GM12878 (cell line): ENCODE measurements around the gene ANGPTL2. TPM values are rescaled to one million over a fixed set of nuclear protein-coding genes. Genes with fewer than 3 reads are reported as not detected.

Experiments used
- ATAC-seq: fragments of 200-7000 bp; cut with Tn5 transposase; 3 replicates; pipeline ENCODE4 v1.9.1; 2020; ENCODE audit warnings: mild to moderate bottlenecking, moderate library complexity
- BruUV-seq: library from RNA; stranded (reverse); fragments of 400-500 nt; replicated peaks from 2 replicates; lab custom pipeline; 2021; lab: Mats Ljungman, UMichigan
- CTCF ChIA-PET: fragments of 300-600 bp; sonication (Branson Sonifier 250); formaldehyde crosslinking; extraction: SDS; loops from one replicate; lab custom pipeline; 2021; ENCODE audit warnings: inconsistent platforms; lab: Yijun Ruan, JAX
- POLR2A ChIA-PET: fragments of 350-600 bp; formaldehyde crosslinking; extraction: SDS; loops from one replicate; lab custom pipeline; 2021; ENCODE audit warnings: inconsistent platforms; lab: Charles Lee
- RAD21 ChIA-PET: fragments of 300-600 bp; sonication (Branson Sonifier 250); formaldehyde crosslinking; loops from one replicate; lab custom pipeline; 2023; ENCODE audit warnings: antibody characterized with exemption; ENCODE audit not compliant: unreplicated experiment; lab: Charles Lee
- SMC1A ChIA-PET: fragments of 300-600 bp; sonication (Branson Sonifier 250); formaldehyde crosslinking; loops from one replicate; lab custom pipeline; 2023; ENCODE audit not compliant: unreplicated experiment, uncharacterized antibody; lab: Charles Lee
- DNase-seq: peaks from one replicate; pipeline ENCODE4 v3.0.0-alpha.2; 2011; ENCODE audit warnings: low read depth, low spot score
- FAIRE-seq: peaks from 3 replicates; lab custom pipeline; 2011; peaks lifted over from hg19 to GRCh38; lab: Jason Lieb, UNC
- H2AFZ ChIP-seq: 2 replicates; pipeline ENCODE4 v1.6.0; 2011; ENCODE audit warnings: low read depth, low read length, control low read depth; ENCODE audit not compliant: control insufficient read depth
- H3K27ac ChIP-seq: 2 replicates; pipeline ENCODE4 v1.5.1; 2011; ENCODE audit warnings: control low read depth; ENCODE audit not compliant: control insufficient read depth, insufficient read depth
- H3K27me3 ChIP-seq, 2 experiments: replicated peaks in 1 of 2; 2 replicates each; pipeline versions ENCODE4 v1.6.0 to v1.6.1; 2011; ENCODE audit warnings: low read length in 1 of 2; ENCODE audit not compliant: control insufficient read depth in 2 of 2, insufficient read depth in 2 of 2
- H3K36me3 ChIP-seq, 2 experiments: 2 replicates each; pipeline ENCODE4 v1.5.1; 2011; ENCODE audit warnings: low read length in 1 of 2; ENCODE audit not compliant: control insufficient read depth in 2 of 2, insufficient read depth in 2 of 2
- H3K4me1 ChIP-seq: 2 replicates; pipeline ENCODE4 v1.6.1; 2011; ENCODE audit warnings: mild to moderate bottlenecking, low read length, moderate library complexity, mixed read lengths; ENCODE audit not compliant: control insufficient read depth, insufficient read depth
- H3K4me2 ChIP-seq: 2 replicates; pipeline ENCODE4 v1.6.0; 2011; ENCODE audit warnings: control low read depth; ENCODE audit not compliant: control insufficient read depth, insufficient read depth
- H3K4me3 ChIP-seq: fragments of 200-600 bp; sonication (generic); 2 replicates; pipeline ENCODE4 v1.5.1; 2016
- H3K79me2 ChIP-seq: 2 replicates; pipeline ENCODE4 v1.6.0; 2011; ENCODE audit warnings: low read length; ENCODE audit not compliant: control insufficient read depth, insufficient read depth
- H3K9ac ChIP-seq: 2 replicates; pipeline ENCODE4 v1.8.0; 2011; ENCODE audit warnings: low read length, control low read depth, mixed read lengths; ENCODE audit not compliant: control insufficient read depth, insufficient read depth
- H3K9me3 ChIP-seq: replicated peaks from 3 replicates; pipeline ENCODE4 v1.5.1; 2011; ENCODE audit warnings: mild to moderate bottlenecking, low read length; ENCODE audit not compliant: control insufficient read depth, insufficient read depth
- H4K20me1 ChIP-seq: 2 replicates; pipeline ENCODE4 v1.6.0; 2011; ENCODE audit not compliant: control insufficient read depth, insufficient read depth
- BCL11A ChIP-seq: IDR thresholded peaks from 2 replicates; pipeline ENCODE4 v1.6.1; 2011; ENCODE audit warnings: low read depth, low read length
- CHD4 ChIP-seq: fragments of 200-600 bp; sonication (generic); IDR thresholded peaks from 2 replicates; pipeline ENCODE4 v1.6.1; 2016; ENCODE audit warnings: mild to moderate bottlenecking
- ESRRA ChIP-seq: IDR thresholded peaks from 2 replicates; pipeline ENCODE4 v1.6.1; 2012; ENCODE audit warnings: mild to moderate bottlenecking, low read length, improper control_type of control experiment
- MTA3 ChIP-seq: IDR thresholded peaks from 2 replicates; pipeline ENCODE4 v1.6.1; 2012; ENCODE audit warnings: low read length, inconsistent platforms, borderline replicate concordance
- MYB ChIP-seq: fragments of 150-350 bp; IDR thresholded peaks from 2 replicates; pipeline ENCODE4 v1.6.1; 2014; ENCODE audit warnings: mild to moderate bottlenecking, low read depth, low read length, borderline replicate concordance
- NFYB ChIP-seq: IDR thresholded peaks from 2 replicates; pipeline ENCODE4 v1.6.1; 2011; ENCODE audit warnings: low read depth, mild to moderate bottlenecking, low read length, improper control_type of control experiment, moderate library complexity; ENCODE audit not compliant: insufficient read depth
- NR2F1 ChIP-seq: fragments of 450-650 bp; conservative IDR thresholded peaks from 2 replicates; pipeline ENCODE4 v1.6.1; 2017; ENCODE audit warnings: mild to moderate bottlenecking
- POLR2AphosphoS2 ChIP-seq: IDR thresholded peaks from 2 replicates; pipeline ENCODE4 v1.6.1; 2011; ENCODE audit warnings: low read depth, mild to moderate bottlenecking, low read length, improper control_type of control experiment, moderate library complexity
- SMAD5 ChIP-seq: IDR thresholded peaks from 2 replicates; pipeline ENCODE4 v1.6.1; 2016; ENCODE audit warnings: antibody characterized with exemption, low read depth
- SREBF1 ChIP-seq: IDR thresholded peaks from 2 replicates; pipeline ENCODE4 v1.6.1; 2012; ENCODE audit warnings: mild to moderate bottlenecking, low read length
- SRF ChIP-seq, 2 experiments: IDR thresholded peaks; 2 replicates each; pipeline ENCODE4 v1.6.1; 2011; ENCODE audit warnings: low read depth in 2 of 2, low read length in 2 of 2, mild to moderate bottlenecking in 1 of 2, moderate library complexity in 1 of 2
- SUPT20H ChIP-seq: IDR thresholded peaks from 2 replicates; pipeline ENCODE4 v1.6.1; 2011; ENCODE audit warnings: low read depth, mild to moderate bottlenecking, low read length, moderate library complexity, borderline replicate concordance; ENCODE audit not compliant: control insufficient read depth
- TCF7 ChIP-seq: IDR thresholded peaks from 2 replicates; pipeline ENCODE4 v1.6.1; 2014; ENCODE audit warnings: antibody characterized with exemption, borderline replicate concordance
- WRNIP1 ChIP-seq: IDR thresholded peaks from 2 replicates; pipeline ENCODE4 v1.6.1; 2011; ENCODE audit warnings: low read depth, low read length, improper control_type of control experiment, borderline replicate concordance
- ZNF217 ChIP-seq: fragments of 450-650 bp; IDR thresholded peaks from 2 replicates; pipeline ENCODE4 v1.6.1; 2017; ENCODE audit warnings: antibody characterized with exemption, mild to moderate bottlenecking
- WGBS: methylation state at CpG from one replicate; pipeline ENCODE4 v1.1.6; 2016; ENCODE audit warnings: low lambda C conversion rate; ENCODE audit not compliant: insufficient replicate concordance, insufficient coverage; ENCODE audit errors: missing lambda C conversion rate; 5-methylcytosine and 5-hydroxymethylcytosine counted together
- in situ Hi-C: fragments of 300-500 bp; cut with MboI; formaldehyde crosslinking; loops from 9 replicates; pipeline ENCODE4 v1.14.3; 2018; ENCODE audit warnings: mixed read lengths
- intact Hi-C: fragments of 100-400 bp; cut with micrococcal nuclease; formaldehyde crosslinking; loops from one replicate; pipeline ENCODE4 v1.14.2; 2022; ENCODE audit not compliant: unreplicated experiment
- polyA plus RNA-seq, 11 experiments: library from polyadenylated mRNA; depleted of rRNA in 4 of 11; unstranded in 6 of 11; stranded (reverse) in 5 of 11; fragments of >200 nt; fragmentation: Nextera tagmentation in 4 of 11; fragmentation: Illumina TruSeq in 1 of 11; extraction: Ambion mirVana in 4 of 11; extraction: Trizol in 1 of 11; gene quantifications; 1 replicate in 1 of 11; 2 replicates in 10 of 11; pipeline versions ENCODE4 v1.2.1 to v1.2.3, GENCODE V29; 2011 to 2016; ENCODE audit warnings: inconsistent platforms in 2 of 11, missing spikeins in 2 of 11, low read depth in 1 of 11
- total RNA-seq, 4 experiments: library from RNA; depleted of rRNA in 3 of 4; stranded (reverse); fragments of >200 nt in 3 of 4; fragmentation: Illumina TruSeq in 1 of 4; extraction: Trizol in 1 of 4; gene quantifications; 2 replicates each; pipeline versions ENCODE4 v1.2.1 to v1.2.3, GENCODE V29; 2013 to 2021
- TF ChIP-seq, protein P1 (sequence below): fragments of 450-650 bp; formaldehyde crosslinking; IDR thresholded peaks from 2 replicates; pipeline ENCODE4 v1.4.0; 2022; ENCODE audit warnings: mild to moderate bottlenecking, moderate library complexity
- TF ChIP-seq, protein P2 (sequence below): IDR thresholded peaks from 2 replicates; pipeline ENCODE4 v1.6.1; 2012; ENCODE audit warnings: low read depth, low read length, improper control_type of control experiment

ANGPTL2 gene
- total and polyA plus RNA-seq, 10 of the 15 experiments (the other 5 are each of a cell fraction or from before 2014, with no cell fraction given), result 0.13 to 2.6 (median 0.82) TPM; not detected in 1

DNA sequence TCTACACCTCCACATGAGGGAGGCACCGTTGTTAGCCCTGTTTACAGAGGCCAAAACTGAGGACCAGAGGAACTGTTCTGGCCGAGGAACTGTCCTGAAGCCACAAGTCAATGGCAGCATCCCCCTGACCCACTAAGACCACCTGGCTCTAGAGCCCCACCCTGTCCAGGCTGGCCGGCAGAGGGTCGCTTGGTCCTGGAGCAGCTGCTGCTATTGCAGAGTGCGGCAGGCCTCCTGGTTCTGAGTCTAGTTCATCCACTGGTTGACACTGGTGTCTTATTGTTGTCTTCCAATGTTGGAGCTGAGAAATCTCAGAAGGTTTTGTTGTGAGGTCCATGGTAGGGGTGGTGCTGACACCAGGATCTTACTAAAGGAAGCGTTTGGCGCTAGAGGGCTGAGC lies 26.6 kb upstream of the ANGPTL2 start:
- 86% methylated on average over 7 of the region's 7 CpGs for WGBS
- H3K36me3 ChIP-seq, result no peaks in the 10 kb centered on the region; a peak in 1 of 4 replicates
- no peak for FAIRE-seq
- TF ChIP-seq SMAD5, result no peak
- no peak for TF ChIP-seq ZNF217
- no peak for TF ChIP-seq MYB
- TF ChIP-seq NR2F1, result no peak
- no peak for TF ChIP-seq POLR2AphosphoS2
- TF ChIP-seq SREBF1, result no peak
- TF ChIP-seq ESRRA, result no peak
- no peak for TF ChIP-seq BCL11A
- TF ChIP-seq MTA3, result no peak
- no peak for TF ChIP-seq CHD4
- TF ChIP-seq NFYB, result no peak
- TF ChIP-seq WRNIP1, result no peak
- TF ChIP-seq, protein P1, sequence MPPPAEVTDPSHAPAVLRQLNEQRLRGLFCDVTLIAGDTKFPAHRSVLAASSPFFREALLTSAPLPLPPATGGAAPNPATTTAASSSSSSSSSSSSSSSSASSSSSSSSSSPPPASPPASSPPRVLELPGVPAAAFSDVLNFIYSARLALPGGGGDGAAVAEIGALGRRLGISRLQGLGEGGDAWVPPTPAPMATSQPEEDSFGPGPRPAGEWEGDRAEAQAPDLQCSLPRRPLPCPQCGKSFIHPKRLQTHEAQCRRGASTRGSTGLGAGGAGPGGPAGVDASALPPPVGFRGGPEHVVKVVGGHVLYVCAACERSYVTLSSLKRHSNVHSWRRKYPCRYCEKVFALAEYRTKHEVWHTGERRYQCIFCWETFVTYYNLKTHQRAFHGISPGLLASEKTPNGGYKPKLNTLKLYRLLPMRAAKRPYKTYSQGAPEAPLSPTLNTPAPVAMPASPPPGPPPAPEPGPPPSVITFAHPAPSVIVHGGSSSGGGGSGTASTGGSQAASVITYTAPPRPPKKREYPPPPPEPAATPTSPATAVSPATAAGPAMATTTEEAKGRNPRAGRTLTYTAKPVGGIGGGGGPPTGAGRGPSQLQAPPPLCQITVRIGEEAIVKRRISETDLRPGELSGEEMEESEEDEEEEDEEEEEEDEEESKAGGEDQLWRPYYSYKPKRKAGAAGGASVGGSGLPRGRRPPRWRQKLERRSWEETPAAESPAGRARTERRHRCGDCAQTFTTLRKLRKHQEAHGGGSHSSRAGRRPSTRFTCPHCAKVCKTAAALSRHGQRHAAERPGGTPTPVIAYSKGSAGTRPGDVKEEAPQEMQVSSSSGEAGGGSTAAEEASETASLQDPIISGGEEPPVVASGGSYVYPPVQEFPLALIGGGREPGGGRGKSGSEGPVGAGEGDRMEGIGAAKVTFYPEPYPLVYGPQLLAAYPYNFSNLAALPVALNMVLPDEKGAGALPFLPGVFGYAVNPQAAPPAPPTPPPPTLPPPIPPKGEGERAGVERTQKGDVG (CRISPR knock-in tag), result no peak
- TF ChIP-seq, protein P2, sequence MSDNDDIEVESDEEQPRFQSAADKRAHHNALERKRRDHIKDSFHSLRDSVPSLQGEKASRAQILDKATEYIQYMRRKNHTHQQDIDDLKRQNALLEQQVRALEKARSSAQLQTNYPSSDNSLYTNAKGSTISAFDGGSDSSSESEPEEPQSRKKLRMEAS, result no peak
- TF ChIP-seq SRF (IDR thresholded peaks at IDR 0.05; ENCODE audit: low read depth in 2 of 2, low read length in 2 of 2), result no peak
- TF ChIP-seq TCF7, result no peak
- no peak for TF ChIP-seq SUPT20H
- TF ChIP-seq, all 136 proteins: peak for 0
- Histone ChIP-seq H3K79me2 (no peaks in the 10 kb centered on the region), H3K9ac (no peak overlapping the region), H3K4me2 (no peak overlapping the region), H2AFZ (no peak overlapping the region), H3K27me3 (no peaks in the 10 kb centered on the region), H3K27ac (no peak overlapping the region), H3K4me1 (peaks cover 6% of the 10 kb centered on the region), H3K4me3 (no peak overlapping the region), H3K9me3 (no peaks in the 10 kb centered on the region; the same call in 2 of the 3 replicates), H4K20me1 (no peaks in the 10 kb centered on the region)
- ChIA-PET CTCF (interaction anchor here (1.1 to 1.8 kb wide), 3 partner anchors 12 to 163 kb away, joined by 3 read pairs; no protein-coding TSS in a partner anchor), RAD21 (interaction anchor here (1.0 kb wide), 1 partner anchor 13 kb away, joined by 3 read pairs; no protein-coding TSS in a partner anchor), SMC1A (interaction anchor here (1.5 to 28.4 kb wide), 3 partner anchors 18 to 162 kb away, joined by 3 to 812 read pairs (median 128); no protein-coding TSS in a partner anchor), POLR2A (interaction anchor here (1.4 kb wide), 1 partner anchor 15 kb away, joined by 3 read pairs; no protein-coding TSS in a partner anchor)
- BruUV-seq, result no TSS peak
- in situ Hi-C loops (no loop called here), intact Hi-C loops (no loop called here)
- DNase-seq, result no peak
- no peak for ATAC-seq
